Thoracic aorta (tissue), 2 donors: ENCODE data around the gene RBPJ. TPM values are rescaled to one million over a fixed set of nuclear protein-coding genes. Genes with fewer than 3 reads are reported as not detected.

Source experiments
- ATAC-seq: fragments of 150-250 bp; one replicate; pipeline ENCODE4 v1.8.0; 2017; ENCODE audit warnings: low read depth; ENCODE audit not compliant: insufficient number of reproducible peaks, low FRiP score
- DNase-seq: peaks from one replicate; pipeline ENCODE4 v3.0.0-alpha.2; 2020; ENCODE audit warnings: low spot score
- H3K27ac ChIP-seq, 2 donors: fragments of 200-600 bp; sonication (generic); 1 replicate in 1 of 2; 2 replicates in 1 of 2; pipeline ENCODE4 v1.5.1; 2016; ENCODE audit warnings: mild to moderate bottlenecking in 2 of 2, moderate library complexity in 2 of 2
- H3K27me3 ChIP-seq: fragments of 200-600 bp; sonication (generic); replicated peaks from 2 replicates; pipeline ENCODE4 v1.6.0; 2016; ENCODE audit warnings: mild to moderate bottlenecking; ENCODE audit not compliant: insufficient read depth
- H3K36me3 ChIP-seq: fragments of 200-600 bp; sonication (generic); one replicate; pipeline ENCODE4 v1.5.1; 2016
- H3K4me1 ChIP-seq, 2 donors: fragments of 200-600 bp; sonication (generic); 1 replicate in 1 of 2; 2 replicates in 1 of 2; pipeline versions ENCODE4 v1.5.1 to v1.6.0; 2016; ENCODE audit warnings: low read depth in 2 of 2, mild to moderate bottlenecking in 1 of 2; ENCODE audit not compliant: control insufficient read depth in 1 of 2
- H3K4me3 ChIP-seq: fragments of 200-600 bp; sonication (generic); 2 replicates; pipeline ENCODE4 v1.5.1; 2016; ENCODE audit warnings: mild to moderate bottlenecking
- H3K9me3 ChIP-seq: fragments of 200-600 bp; sonication (generic); 2 replicates; pipeline ENCODE4 v1.5.1; 2016
- CTCF ChIP-seq: fragments of 200-600 bp; sonication (generic); IDR thresholded peaks from one replicate; pipeline ENCODE4 v1.5.1; 2019; ENCODE audit warnings: antibody characterized with exemption
- total RNA-seq, 2 donors: library from RNA; depleted of rRNA; stranded (reverse); fragments of >200 nt; gene quantifications; one replicate each; pipeline versions ENCODE4 v1.1.0 to v1.2.3, GENCODE V29; 2016

The RBPJ gene
- total RNA-seq, 2 donors from 2014 or later = 63.4 to 82.6 TPM

DNA sequence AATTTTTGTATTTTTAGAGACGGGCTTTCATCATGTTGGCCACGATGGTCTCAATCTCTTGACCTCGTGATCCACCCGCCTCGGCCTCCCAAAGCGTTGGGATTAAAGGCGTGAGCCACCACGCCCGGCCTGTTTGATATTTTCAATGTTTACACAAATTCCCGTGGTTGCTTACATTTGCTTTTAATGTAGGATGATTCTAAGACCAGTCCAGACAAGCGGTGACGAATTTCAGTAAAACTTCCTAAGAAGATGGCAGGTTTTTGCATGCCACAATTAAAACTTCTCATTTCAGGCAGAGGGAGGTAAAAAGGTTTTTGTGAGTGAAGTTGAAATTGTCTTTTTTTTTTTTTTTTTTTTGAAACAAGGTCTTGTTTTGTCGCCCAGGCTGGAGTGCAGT, 41.4 kb upstream of the RBPJ start:
- no peak for TF ChIP-seq CTCF
- ATAC-seq (no peak), DNase-seq (no peak)

GRCh38 chr4:26281881-26282280, 38.9 kb upstream of the RBPJ start:
- Histone ChIP-seq H3K27me3 (no peaks in the 10 kb centered on the region), H3K36me3 (no peaks in the 10 kb centered on the region), H3K4me1 (peaks cover 0 to 3% of the 10 kb centered on the region in 2 donors), H3K4me3 (no peak overlapping the region), H3K9me3 (no peaks in the 10 kb centered on the region), H3K27ac (no peak overlapping the region)
- no peak for ATAC-seq
- no peak for DNase-seq
- no peak for TF ChIP-seq CTCF

More for the DNA sequence above, 41.4 kb upstream of the RBPJ start:
- no peaks in the 10 kb centered on the region for H3K27me3 ChIP-seq
- no peak overlapping the region for H3K4me3 ChIP-seq
- peaks cover 0 to 3% of the 10 kb centered on the region in 2 donors for H3K4me1 ChIP-seq
- H3K36me3 ChIP-seq = no peaks in the 10 kb centered on the region
- no peaks in the 10 kb centered on the region for H3K9me3 ChIP-seq
- H3K27ac ChIP-seq = no peak overlapping the region

- Histone ChIP-seq H3K27ac (no peak overlapping the region), H3K4me3 (no peak overlapping the region), H3K4me1 (peaks cover 0 to 3% of the 10 kb centered on the region in 2 donors), H3K27me3 (no peaks in the 10 kb centered on the region), H3K36me3 (no peaks in the 10 kb centered on the region), H3K9me3 (no peaks in the 10 kb centered on the region)
- TF ChIP-seq CTCF = no peak
- no peak for DNase-seq
- ATAC-seq = no peak
Observed at GRCh38 chr4:26284536-26284935, 36.3 kb upstream of the RBPJ start.

- no peaks in the 10 kb centered on the region for H3K36me3 ChIP-seq
- TF ChIP-seq CTCF = no peak
- DNase-seq = no peak
- ATAC-seq = no peak
- H3K4me3 ChIP-seq = no peak overlapping the region
- no peaks in the 10 kb centered on the region for H3K27me3 ChIP-seq
- peaks cover 2 to 3% of the 10 kb centered on the region in 2 donors for H3K4me1 ChIP-seq
- H3K27ac ChIP-seq = no peak overlapping the region
- H3K9me3 ChIP-seq = no peaks in the 10 kb centered on the region
Observed at GRCh38 chr4:26285272-26285671, 35.5 kb upstream of the RBPJ start.

DNA sequence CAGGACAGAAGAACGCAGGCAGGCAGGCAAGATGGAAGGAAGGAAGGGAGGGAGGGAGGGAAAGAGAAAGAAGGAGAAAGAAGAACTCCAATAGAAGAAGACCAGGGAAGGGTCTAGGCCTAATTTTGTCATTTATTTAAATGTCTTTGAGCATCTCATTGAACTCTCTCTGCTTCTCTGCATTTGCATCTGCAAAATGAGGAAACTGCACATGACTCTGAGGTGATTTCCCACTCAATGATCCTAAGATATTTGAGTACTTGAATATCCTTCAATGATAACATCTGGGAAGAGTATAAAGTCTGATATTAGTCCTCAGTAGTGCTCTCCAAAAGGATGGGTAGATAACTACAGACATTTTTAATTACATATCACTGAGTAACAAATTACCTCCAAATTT, 33.1 kb upstream of the RBPJ start:
- Histone ChIP-seq H3K4me1 (peaks cover 0 to 8% of the 10 kb centered on the region in 2 donors), H3K36me3 (no peaks in the 10 kb centered on the region), H3K27ac (no peak overlapping the region), H3K27me3 (no peaks in the 10 kb centered on the region), H3K9me3 (no peaks in the 10 kb centered on the region), H3K4me3 (no peak overlapping the region)
- DNase-seq = no peak
- no peak for ATAC-seq
- no peak for TF ChIP-seq CTCF
